Activated CD8-positive, alpha-beta memory T cell treated with anti-CD3 and anti-CD28 coated beads for 24 hours (primary cell): ENCODE data around the gene FAM3C.

ENCODE experiments used
- DNase-seq: peaks from one replicate; pipeline ENCODE4 v3.0.0-alpha.2; 2020

FAM3C gene

GRCh38 chr7:121410829-121411596 is 14.9 kb upstream of the FAM3C start:
- no peak for DNase-seq

DNA sequence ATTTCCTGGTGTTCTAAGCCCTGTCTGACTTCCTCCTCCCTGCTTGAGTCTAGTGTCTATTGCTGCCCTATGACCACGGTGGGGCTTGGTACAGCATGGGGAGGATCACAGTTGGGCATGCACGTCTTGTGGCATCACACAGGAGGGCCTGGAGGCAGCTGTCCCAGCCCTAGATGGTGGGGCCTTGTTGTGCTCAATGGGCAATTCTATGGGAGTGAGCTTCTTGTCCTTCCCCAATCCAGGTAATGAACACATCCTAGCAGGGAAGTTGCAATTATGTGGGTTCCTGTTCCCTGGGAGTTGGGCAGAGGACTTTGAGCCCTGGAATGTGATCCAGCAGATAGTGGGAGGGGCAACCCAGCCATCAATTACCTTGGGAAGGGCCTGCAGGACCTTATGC is 10.8 kb upstream of the FAM3C start:
- DNase-seq, result no peak

GRCh38 chr7:121406461-121406860 is 10.4 kb upstream of the FAM3C start:
- DNase-seq, result no peak

- no peak for DNase-seq
Observed at GRCh38 chr7:121404348-121404747, 8.2 kb upstream of the FAM3C start.

DNA sequence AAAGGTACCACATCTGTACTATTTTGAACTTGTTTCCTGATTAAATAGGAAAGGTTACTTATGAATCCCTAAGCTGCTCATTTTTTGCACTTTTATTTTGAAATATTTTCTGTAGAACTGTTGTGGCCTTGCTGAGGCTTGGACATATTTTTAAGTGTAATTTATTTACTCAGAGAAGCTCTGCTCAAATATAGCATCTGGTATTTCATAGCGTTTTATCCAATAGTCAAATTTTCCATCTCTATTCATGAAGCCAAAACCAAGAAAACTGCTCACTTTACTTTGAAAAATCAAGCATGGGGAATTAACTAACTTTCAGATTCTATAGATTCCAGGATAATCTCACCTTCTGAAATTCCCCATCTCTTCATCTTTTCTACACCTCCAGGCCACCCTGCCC is 6.6 kb upstream of the FAM3C start:
- DNase-seq, result no peak

GRCh38 chr7:121401896-121402295 is 5.8 kb upstream of the FAM3C start:
- DNase-seq, result no peak

DNA sequence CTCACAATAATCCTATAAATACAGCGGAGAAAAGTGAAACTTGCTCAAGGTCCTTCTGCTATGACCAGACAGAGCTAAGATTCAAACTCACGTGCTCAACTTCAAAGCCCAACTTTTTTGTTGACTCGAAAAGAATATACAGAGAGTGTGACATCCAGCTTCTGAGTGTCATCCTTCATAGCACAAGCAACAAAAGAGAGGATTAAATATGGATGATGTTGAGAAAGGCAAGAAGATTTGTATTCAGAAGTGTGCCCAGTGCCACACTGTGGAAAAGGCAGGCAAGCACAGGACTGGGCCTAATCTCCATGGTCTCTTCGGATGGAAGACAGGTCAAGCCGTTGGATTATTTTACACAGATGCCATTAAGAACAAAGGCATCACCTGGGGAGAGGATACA is 2.1 kb upstream of the FAM3C start:
- DNase-seq, result no peak

DNA sequence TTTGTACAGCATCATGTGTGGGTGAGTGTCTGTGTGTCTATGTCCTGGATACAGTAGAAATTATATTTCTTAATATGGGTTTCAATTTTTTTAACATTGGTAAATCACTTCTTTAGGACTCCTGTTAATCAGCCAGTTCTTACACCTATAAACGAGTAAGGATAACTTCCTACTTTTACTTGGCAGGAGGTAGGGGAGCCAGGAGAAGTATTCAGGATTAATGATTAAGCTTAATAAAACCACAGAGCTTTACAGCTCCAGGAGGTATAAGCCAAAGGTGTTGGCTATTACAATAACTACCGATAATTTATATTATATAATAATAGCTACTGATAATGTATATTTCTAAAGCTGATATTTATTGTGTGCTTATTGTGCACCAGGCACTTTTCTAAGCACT is 1.7 kb upstream of the FAM3C start:
- no peak for DNase-seq

DNA sequence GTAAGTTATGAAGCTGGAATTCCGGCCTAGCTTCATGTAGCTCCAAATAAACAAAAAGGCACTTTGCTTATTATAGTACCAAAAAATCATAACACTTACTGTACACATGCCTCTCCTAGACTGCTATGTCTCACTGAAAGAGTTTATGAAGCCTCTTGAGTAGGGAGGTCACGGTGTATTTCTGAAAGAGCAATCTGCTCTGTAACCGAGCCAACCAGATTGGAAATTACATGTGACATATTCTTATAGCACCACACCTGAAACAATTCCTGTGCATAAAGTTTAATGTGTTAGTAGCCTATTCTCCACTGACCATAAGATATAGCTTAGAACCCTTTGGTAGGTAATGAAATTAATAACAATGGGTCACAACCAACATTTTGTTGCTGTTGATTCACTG is 1.3 kb upstream of the FAM3C start:
- DNase-seq, result no peak

- DNase-seq, result no peak
Observed at GRCh38 chr7:121395494-121395960, 581 bp downstream of the FAM3C start.

GRCh38 chr7:121394709-121395140 is 1.4 kb downstream of the FAM3C start:
- DNase-seq, result no peak

- DNase-seq, result no peak
Observed at GRCh38 chr7:121393005-121393366, 3.1 kb downstream of the FAM3C start.

DNA sequence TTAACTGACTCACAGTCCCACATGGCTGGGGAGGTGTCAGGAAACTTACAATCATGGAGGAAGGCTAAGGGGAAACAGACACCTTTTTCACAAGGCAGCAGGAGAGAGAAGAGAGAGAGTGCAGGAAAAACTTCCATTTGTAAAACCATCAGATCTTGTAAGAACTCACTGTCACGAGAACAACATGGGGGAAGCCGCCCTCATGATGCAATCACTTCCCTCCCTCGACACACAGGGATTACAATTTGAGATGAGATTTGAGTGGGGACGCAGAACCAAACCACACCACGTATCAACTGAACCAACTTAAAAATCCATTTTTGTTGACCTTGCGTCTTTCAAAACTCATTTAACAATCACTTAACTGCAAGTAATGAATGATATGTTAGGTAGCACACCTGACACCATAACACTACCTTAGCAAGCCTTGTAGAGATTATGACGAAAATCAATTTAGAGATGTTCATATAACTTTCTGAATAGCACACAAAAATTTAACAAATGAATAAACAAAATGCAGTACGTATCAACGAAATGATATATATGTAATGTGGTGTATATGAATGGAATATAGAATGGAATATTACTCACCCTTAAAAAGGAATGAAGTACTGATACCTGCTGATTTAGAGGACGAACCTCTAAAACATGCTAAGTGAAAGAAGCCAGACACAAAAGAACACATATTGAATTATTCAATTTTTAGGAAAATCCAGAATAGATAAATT is 3.7 kb downstream of the FAM3C start:
- no peak for DNase-seq

DNA sequence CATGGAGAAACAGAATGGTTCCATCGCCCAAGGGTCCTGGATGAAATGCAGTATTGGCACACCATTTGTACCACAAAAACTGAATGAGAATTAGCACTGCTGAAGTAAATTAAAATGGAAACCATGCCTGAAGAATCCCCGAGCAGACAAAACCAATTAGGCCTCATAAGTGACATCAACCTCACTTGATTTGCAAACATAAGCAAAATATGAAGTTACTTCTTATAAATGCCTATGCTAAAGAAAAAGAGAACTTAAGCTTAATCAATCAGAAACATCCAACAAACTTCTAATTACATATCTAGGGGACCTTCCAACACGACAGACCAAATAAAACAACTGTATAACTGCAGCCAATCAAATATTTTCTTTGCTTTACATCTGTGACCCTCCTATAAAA is 4.4 kb downstream of the FAM3C start:
- DNase-seq, result no peak

GRCh38 chr7:121390617-121391016 is 5.5 kb downstream of the FAM3C start:
- DNase-seq, result no peak

- DNase-seq, result no peak
Observed at GRCh38 chr7:121390109-121390508, 6.0 kb downstream of the FAM3C start.

DNA sequence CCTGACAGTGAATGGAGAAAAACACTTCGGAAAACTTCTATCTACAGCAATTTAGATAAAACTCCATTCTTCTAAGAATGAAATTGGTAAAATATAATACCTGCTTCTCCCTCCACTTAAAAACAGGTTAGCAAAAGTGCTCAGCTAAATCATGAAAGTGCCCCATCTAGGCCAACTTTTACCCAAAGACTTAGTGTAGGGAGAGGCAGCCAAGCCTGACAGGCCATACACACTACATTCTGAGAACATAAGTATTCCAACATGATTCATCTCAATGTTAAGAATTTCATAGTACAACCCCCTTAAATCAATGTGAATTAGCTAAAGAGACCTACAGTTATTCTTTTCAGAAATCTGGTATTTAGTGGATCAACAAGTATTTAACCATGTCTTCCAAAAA is 7.2 kb downstream of the FAM3C start:
- DNase-seq, result no peak

GRCh38 chr7:121385800-121386179 is 10.3 kb downstream of the FAM3C start:
- no peak for DNase-seq

- DNase-seq, result no peak
Observed at GRCh38 chr7:121385056-121385799, 10.9 kb downstream of the FAM3C start.

- no peak for DNase-seq
Observed at GRCh38 chr7:121384265-121384664, 11.8 kb downstream of the FAM3C start.

- DNase-seq, result no peak
Observed at GRCh38 chr7:121383235-121383910, 12.7 kb downstream of the FAM3C start.

GRCh38 chr7:121382473-121382872 is 13.6 kb downstream of the FAM3C start:
- DNase-seq, result no peak

GRCh38 chr7:121379930-121380329 is 16.2 kb downstream of the FAM3C start:
- DNase-seq, result no peak
